Trophoblast cell (in vitro differentiated cells and primary cell): ENCODE results near the gene EIF2B4.

Experiments
- DNase-seq, 2 donors: peaks; one replicate each; pipeline ENCODE4 v3.0.0-alpha.2; 2016
- H2AFZ ChIP-seq: 2 replicates; pipeline ENCODE4 v1.6.1; 2013; ENCODE audit warnings: low read length, moderate library complexity, mild to moderate bottlenecking; ENCODE audit not compliant: insufficient read depth, poor library complexity
- H2AK5ac ChIP-seq: 2 replicates; pipeline ENCODE4 v1.6.1; 2013; ENCODE audit warnings: mild to moderate bottlenecking, low read length
- H2BK120ac ChIP-seq: 2 replicates; pipeline ENCODE4 v1.6.1; 2013; ENCODE audit warnings: low read length, mild to moderate bottlenecking, moderate library complexity; ENCODE audit not compliant: insufficient read depth, poor library complexity
- H2BK12ac ChIP-seq: 2 replicates; pipeline ENCODE4 v1.6.1; 2013; ENCODE audit warnings: mild to moderate bottlenecking, low read length, moderate library complexity
- H2BK5ac ChIP-seq: 2 replicates; pipeline ENCODE4 v1.6.1; 2013; ENCODE audit warnings: low read length, low read depth, moderate library complexity, mild to moderate bottlenecking; ENCODE audit not compliant: poor library complexity
- H3K14ac ChIP-seq: 2 replicates; pipeline ENCODE4 v1.6.1; 2013; ENCODE audit warnings: mild to moderate bottlenecking, low read length
- H3K18ac ChIP-seq: 2 replicates; pipeline ENCODE4 v1.6.1; 2013; ENCODE audit warnings: mild to moderate bottlenecking, low read length
- H3K23ac ChIP-seq: 2 replicates; pipeline ENCODE4 v1.6.1; 2013; ENCODE audit warnings: low read length
- H3K27ac ChIP-seq: 2 replicates; pipeline ENCODE4 v1.5.1; 2013; ENCODE audit warnings: low read depth, mild to moderate bottlenecking, inconsistent platforms, low read length, moderate library complexity
- H3K27me3 ChIP-seq: 2 replicates; pipeline ENCODE4 v1.6.1; 2013; ENCODE audit warnings: inconsistent platforms, mild to moderate bottlenecking, low read length, moderate library complexity; ENCODE audit not compliant: insufficient read depth
- H3K36me3 ChIP-seq, 2 experiments: 1 replicate in 1 of 2; 2 replicates in 1 of 2; pipeline ENCODE4 v1.6.1; 2013; ENCODE audit warnings: low read length in 2 of 2, mild to moderate bottlenecking in 2 of 2, moderate library complexity in 1 of 2; ENCODE audit not compliant: insufficient read depth in 2 of 2, control insufficient read depth in 1 of 2
- H3K4ac ChIP-seq: 2 replicates; pipeline ENCODE4 v1.6.1; 2013; ENCODE audit warnings: low read depth, mild to moderate bottlenecking, low read length, moderate library complexity
- H3K4me1 ChIP-seq, 2 experiments: 1 replicate in 1 of 2; 2 replicates in 1 of 2; pipeline ENCODE4 v1.6.1; 2013; ENCODE audit warnings: low read length in 2 of 2, mild to moderate bottlenecking in 2 of 2, moderate library complexity in 1 of 2; ENCODE audit not compliant: insufficient read depth in 2 of 2, control insufficient read depth in 1 of 2
- H3K4me2 ChIP-seq: 2 replicates; pipeline ENCODE4 v1.6.1; 2013; ENCODE audit warnings: inconsistent platforms, mild to moderate bottlenecking, low read length, moderate library complexity
- H3K4me3 ChIP-seq: 2 replicates; pipeline ENCODE4 v1.5.1; 2013; ENCODE audit warnings: mild to moderate bottlenecking, low read depth, low read length, inconsistent platforms
- H3K79me1 ChIP-seq: one replicate; pipeline ENCODE4 v1.6.1; 2013; ENCODE audit warnings: low read length
- H3K79me2 ChIP-seq: 2 replicates; pipeline ENCODE4 v1.6.1; 2013; ENCODE audit warnings: low read length, mild to moderate bottlenecking; ENCODE audit not compliant: control insufficient read depth, insufficient read depth, poor library complexity
- H3K9ac ChIP-seq: 2 replicates; pipeline ENCODE4 v1.6.1; 2013; ENCODE audit warnings: mild to moderate bottlenecking, low read length
- H3K9me3 ChIP-seq: 2 replicates; pipeline ENCODE4 v1.6.1; 2013; ENCODE audit warnings: low read depth, mild to moderate bottlenecking, control low read depth, inconsistent platforms, low read length; ENCODE audit not compliant: insufficient read depth
- H4K12ac ChIP-seq: 2 replicates; pipeline ENCODE4 v1.6.1; 2013; ENCODE audit warnings: low read depth, mild to moderate bottlenecking, low read length, moderate library complexity
- H4K8ac ChIP-seq: 2 replicates; pipeline ENCODE4 v1.6.1; 2013; ENCODE audit warnings: low read depth, mild to moderate bottlenecking, low read length, moderate library complexity
- H4K91ac ChIP-seq: one replicate; pipeline ENCODE4 v1.6.1; 2013; ENCODE audit warnings: low read depth, mild to moderate bottlenecking, low read length, moderate library complexity
- WGBS: extraction: QIAGEN DNeasy Blood & Tissue Kit; methylation state at CpG from one replicate; pipeline ENCODE4 v1.1.7; 2013; ENCODE audit warnings: missing lambda C conversion rate; ENCODE audit not compliant: insufficient read length, insufficient coverage; ENCODE audit errors: extremely low coverage; 5-methylcytosine and 5-hydroxymethylcytosine counted together

Gene EIF2B4

GRCh38 chr2:27408601-27409320 is 38.6 kb upstream of the EIF2B4 start:
- Histone ChIP-seq H3K79me1 (peaks cover 6% of the 10 kb centered on the region), H3K9me3 (no peaks in the 10 kb centered on the region), H3K23ac (no peak overlapping the region), H4K12ac (peak overlapping the region; percentile 75), H3K9ac (peak overlapping the region; percentile 89), H3K4me3 (peak overlapping the region; percentile 98), H2BK120ac (no peak overlapping the region), H3K4ac (peak overlapping the region; percentile 97), H3K36me3 (peaks cover 6 to 9% of the 10 kb centered on the region in 2 experiments), H2BK5ac (no peak overlapping the region), H3K4me1 (peaks cover 0 to 2% of the 10 kb centered on the region in 2 experiments), H4K8ac (peak overlapping the region; percentile 64), H3K27me3 (no peaks in the 10 kb centered on the region), H2BK12ac (peak overlapping the region; percentile 15), H4K91ac (peak overlapping the region; percentile 16), H3K4me2 (peak overlapping the region; percentile 66), H3K14ac (peak overlapping the region; percentile 74), H2AFZ (peak overlapping the region; percentile 90), H3K79me2 (peaks cover 17% of the 10 kb centered on the region), H3K18ac (peak overlapping the region; percentile 81), H2AK5ac (peak overlapping the region; percentile 69), H3K27ac (peak overlapping the region; percentile 37)
- peak in 1 of 2 donors; percentile 44 for DNase-seq
- WGBS: no CpG with 5 or more reads among the region's 33 CpGs

- H3K27ac ChIP-seq: no peak overlapping the region
Observed at GRCh38 chr2:27407798-27408491, 37.8 kb upstream of the EIF2B4 start.

GRCh38 chr2:27400348-27401135 is 30.4 kb upstream of the EIF2B4 start:
- Histone ChIP-seq H3K79me2 (peaks cover 19% of the 10 kb centered on the region), H2BK120ac (no peak overlapping the region), H3K14ac (no peak overlapping the region), H4K8ac (no peak overlapping the region), H3K36me3 (peaks cover 3 to 9% of the 10 kb centered on the region in 2 experiments), H3K4me1 (no peaks in the 10 kb centered on the region), H3K23ac (no peak overlapping the region), H4K91ac (no peak overlapping the region), H3K18ac (no peak overlapping the region), H2AK5ac (no peak overlapping the region), H3K27ac (no peak overlapping the region), H3K27me3 (no peaks in the 10 kb centered on the region), H3K79me1 (no peaks in the 10 kb centered on the region), H3K4me2 (no peak overlapping the region), H3K9ac (no peak overlapping the region), H4K12ac (no peak overlapping the region), H3K9me3 (no peaks in the 10 kb centered on the region), H3K4ac (peak overlapping the region; percentile 86), H2AFZ (no peak overlapping the region), H3K4me3 (no peak overlapping the region), H2BK12ac (no peak overlapping the region), H2BK5ac (no peak overlapping the region)
- no peak for DNase-seq
- WGBS: no CpG with 5 or more reads among the region's 2 CpGs

More at GRCh38 chr2:27407798-27408491, 37.8 kb upstream of the EIF2B4 start:
- Histone ChIP-seq H2BK5ac (no peak overlapping the region), H3K4ac (peak overlapping the region; percentile 93), H3K79me1 (peaks cover 6% of the 10 kb centered on the region), H3K9me3 (no peaks in the 10 kb centered on the region), H3K79me2 (peaks cover 19% of the 10 kb centered on the region), H2BK120ac (no peak overlapping the region), H4K12ac (no peak overlapping the region), H3K36me3 (peaks cover 6 to 9% of the 10 kb centered on the region in 2 experiments), H3K4me1 (peaks cover 0 to 2% of the 10 kb centered on the region in 2 experiments), H2AFZ (no peak overlapping the region), H3K4me3 (no peak overlapping the region), H3K9ac (no peak overlapping the region), H3K4me2 (peak overlapping the region; percentile 56), H4K8ac (no peak overlapping the region), H3K27me3 (no peaks in the 10 kb centered on the region), H3K18ac (no peak overlapping the region), H2AK5ac (no peak overlapping the region), H3K23ac (no peak overlapping the region), H3K14ac (no peak overlapping the region), H4K91ac (no peak overlapping the region), H2BK12ac (no peak overlapping the region)
- peak; percentile 44 to 73 for DNase-seq
- WGBS: no CpG with 5 or more reads among the region's 16 CpGs

- DNase-seq: no peak
- Histone ChIP-seq H3K79me1 (no peaks in the 10 kb centered on the region), H3K9me3 (no peaks in the 10 kb centered on the region), H3K14ac (no peak overlapping the region), H3K36me3 (peaks cover 0 to 2% of the 10 kb centered on the region in 2 experiments), H4K12ac (no peak overlapping the region), H4K91ac (no peak overlapping the region), H2AK5ac (no peak overlapping the region), H4K8ac (no peak overlapping the region), H2BK120ac (no peak overlapping the region), H3K27me3 (no peaks in the 10 kb centered on the region), H3K9ac (no peak overlapping the region), H3K27ac (no peak overlapping the region), H3K4me1 (no peaks in the 10 kb centered on the region), H3K23ac (no peak overlapping the region), H2BK5ac (no peak overlapping the region), H3K4ac (peak overlapping the region; percentile 89), H3K79me2 (peaks cover 14% of the 10 kb centered on the region), H2BK12ac (no peak overlapping the region), H3K4me2 (no peak overlapping the region), H3K18ac (no peak overlapping the region), H2AFZ (no peak overlapping the region), H3K4me3 (no peak overlapping the region)
- WGBS: no CpG with 5 or more reads among the region's 5 CpGs
Observed at GRCh38 chr2:27398962-27399361, 28.8 kb upstream of the EIF2B4 start.
